Measurements from ENCODE around the gene SH2D3C. TPM values are rescaled to one million over a fixed set of nuclear protein-coding genes. Genes with fewer than 3 reads are reported as not detected.
A peak's percentile ranks its signal among the peaks of the same experiment; 100 is the strongest.

Gene SH2D3C
- total RNA-seq, 1 experiment from 2014 or later: not detected

DNA sequence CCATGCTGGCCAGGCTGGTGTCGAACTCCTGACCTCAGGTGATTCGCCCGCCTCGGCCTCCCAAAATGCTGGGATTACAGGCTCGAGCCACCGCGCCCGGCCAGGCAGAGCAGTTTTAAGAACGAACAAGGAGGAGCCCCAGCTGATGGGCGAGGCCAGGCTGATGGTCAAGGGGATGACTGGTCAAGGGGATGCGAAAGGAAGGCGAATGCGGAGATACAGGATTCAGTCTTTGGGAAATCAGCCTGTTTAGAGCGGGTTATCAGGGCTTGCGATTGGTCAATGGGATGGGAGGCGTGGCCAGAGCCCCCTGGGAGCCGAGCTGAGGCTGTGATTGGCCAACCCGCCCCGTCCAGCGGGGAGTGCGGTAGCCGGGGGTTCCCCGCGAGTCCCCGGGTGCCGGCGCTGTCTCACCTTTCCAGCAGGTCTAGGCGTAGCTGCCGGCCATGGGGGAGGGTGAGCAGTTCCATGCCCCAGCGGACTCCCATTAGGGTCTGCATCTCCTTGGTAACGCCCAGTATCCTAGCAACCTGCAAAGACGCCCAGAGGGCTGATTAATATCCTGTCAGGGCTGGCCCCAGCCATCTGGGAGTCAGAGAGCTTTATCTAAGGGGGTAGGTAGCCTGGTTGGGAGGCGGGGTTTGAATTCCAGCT lies 35.9 kb downstream of the SH2D3C start:
- ChIA-PET CTCF (interaction anchor here (0.9 to 1.3 kb wide), 3 partner anchors 41 to 178 kb away, joined by 3 to 6 read pairs (median 3); no protein-coding TSS in a partner anchor), POLR2A (interaction anchor here (2.7 to 3.8 kb wide), 2 partner anchors 27 to 61 kb away, joined by 20 to 50 read pairs; partner anchors contain the start of gene FPGS)
- TF ChIP-seq, protein P1, sequence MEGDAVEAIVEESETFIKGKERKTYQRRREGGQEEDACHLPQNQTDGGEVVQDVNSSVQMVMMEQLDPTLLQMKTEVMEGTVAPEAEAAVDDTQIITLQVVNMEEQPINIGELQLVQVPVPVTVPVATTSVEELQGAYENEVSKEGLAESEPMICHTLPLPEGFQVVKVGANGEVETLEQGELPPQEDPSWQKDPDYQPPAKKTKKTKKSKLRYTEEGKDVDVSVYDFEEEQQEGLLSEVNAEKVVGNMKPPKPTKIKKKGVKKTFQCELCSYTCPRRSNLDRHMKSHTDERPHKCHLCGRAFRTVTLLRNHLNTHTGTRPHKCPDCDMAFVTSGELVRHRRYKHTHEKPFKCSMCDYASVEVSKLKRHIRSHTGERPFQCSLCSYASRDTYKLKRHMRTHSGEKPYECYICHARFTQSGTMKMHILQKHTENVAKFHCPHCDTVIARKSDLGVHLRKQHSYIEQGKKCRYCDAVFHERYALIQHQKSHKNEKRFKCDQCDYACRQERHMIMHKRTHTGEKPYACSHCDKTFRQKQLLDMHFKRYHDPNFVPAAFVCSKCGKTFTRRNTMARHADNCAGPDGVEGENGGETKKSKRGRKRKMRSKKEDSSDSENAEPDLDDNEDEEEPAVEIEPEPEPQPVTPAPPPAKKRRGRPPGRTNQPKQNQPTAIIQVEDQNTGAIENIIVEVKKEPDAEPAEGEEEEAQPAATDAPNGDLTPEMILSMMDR (IDR thresholded peaks at IDR 0.05; ENCODE audit: unreplicated experiment): no peak
- H3K9me3 Mint-ChIP-seq (ENCODE audit: unreplicated experiment): no peaks in the 10 kb centered on the region
- peaks cover 9% of the 10 kb centered on the region for H3K27me3 Mint-ChIP-seq (ENCODE audit: insufficient read depth, unreplicated experiment)
- intact Hi-C loops (cut with micrococcal nuclease): no loop called here
- no peaks in the 10 kb centered on the region for H3K4me1 Mint-ChIP-seq (ENCODE audit: insufficient read depth, unreplicated experiment)
- H3K4me3 Mint-ChIP-seq (ENCODE audit: unreplicated experiment): no peak overlapping the region
- H3K36me3 Mint-ChIP-seq (ENCODE audit: insufficient read depth, unreplicated experiment): no peaks in the 10 kb centered on the region
- no peak for DNase-seq (ENCODE audit: unreplicated experiment)
- BruUV-seq (replicated peaks): no TSS peak
- H3K27ac Mint-ChIP-seq (ENCODE audit: low read depth, unreplicated experiment): no peak overlapping the region

DNA sequence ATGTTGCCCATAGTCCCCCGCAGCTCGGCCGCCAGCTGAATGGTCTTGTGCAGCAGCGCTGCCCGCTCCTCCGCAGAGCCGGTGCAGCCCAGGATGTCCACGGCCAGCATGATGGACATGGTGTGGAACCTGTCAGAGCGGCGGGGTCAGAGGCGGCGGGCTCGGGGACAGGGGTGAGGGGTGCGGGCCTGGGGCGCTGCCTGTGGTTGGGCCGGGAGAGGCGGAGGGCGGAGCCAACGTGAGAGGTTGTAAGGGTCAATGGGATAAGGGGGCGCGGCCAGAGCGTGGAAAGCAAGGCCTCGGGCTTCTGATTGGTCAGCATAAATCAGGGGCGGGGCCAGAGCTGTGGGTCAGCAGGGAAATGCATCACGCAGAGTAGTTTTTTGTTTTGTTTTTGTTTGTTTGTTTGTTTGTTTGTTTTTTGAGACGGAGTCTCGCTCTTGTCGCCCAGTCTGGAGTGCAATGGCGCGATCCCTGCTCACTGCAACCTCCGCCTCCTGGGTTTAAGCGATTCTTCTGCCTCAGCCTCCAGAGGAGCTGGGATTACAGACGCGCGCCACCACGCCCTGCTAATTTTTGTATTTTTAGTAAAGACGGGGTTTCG lies 36.5 kb downstream of the SH2D3C start:
- Mint-ChIP-seq H3K27ac (ENCODE audit: low read depth, unreplicated experiment) (no peak overlapping the region), H3K4me1 (ENCODE audit: insufficient read depth, unreplicated experiment) (no peaks in the 10 kb centered on the region), H3K9me3 (ENCODE audit: unreplicated experiment) (no peaks in the 10 kb centered on the region), H3K27me3 (ENCODE audit: insufficient read depth, unreplicated experiment) (peaks cover 3% of the 10 kb centered on the region), H3K4me3 (ENCODE audit: unreplicated experiment) (no peak overlapping the region), H3K36me3 (ENCODE audit: insufficient read depth, unreplicated experiment) (no peaks in the 10 kb centered on the region)
- BruUV-seq (replicated peaks): no TSS peak
- ChIA-PET CTCF (interaction anchor here (0.9 to 1.3 kb wide), 3 partner anchors 42 to 179 kb away, joined by 3 to 6 read pairs (median 3); partner anchors contain the start of gene CDK9), POLR2A (interaction anchor here (0.5 to 3.8 kb wide), 4 partner anchors 28 to 61 kb away, joined by 4 to 50 read pairs (median 13); partner anchors contain the start of gene FPGS)
- intact Hi-C loops (cut with micrococcal nuclease): no loop called here
- TF ChIP-seq, protein P1 (IDR thresholded peaks at IDR 0.05; ENCODE audit: unreplicated experiment): no peak
- DNase-seq (ENCODE audit: unreplicated experiment): no peak

DNA sequence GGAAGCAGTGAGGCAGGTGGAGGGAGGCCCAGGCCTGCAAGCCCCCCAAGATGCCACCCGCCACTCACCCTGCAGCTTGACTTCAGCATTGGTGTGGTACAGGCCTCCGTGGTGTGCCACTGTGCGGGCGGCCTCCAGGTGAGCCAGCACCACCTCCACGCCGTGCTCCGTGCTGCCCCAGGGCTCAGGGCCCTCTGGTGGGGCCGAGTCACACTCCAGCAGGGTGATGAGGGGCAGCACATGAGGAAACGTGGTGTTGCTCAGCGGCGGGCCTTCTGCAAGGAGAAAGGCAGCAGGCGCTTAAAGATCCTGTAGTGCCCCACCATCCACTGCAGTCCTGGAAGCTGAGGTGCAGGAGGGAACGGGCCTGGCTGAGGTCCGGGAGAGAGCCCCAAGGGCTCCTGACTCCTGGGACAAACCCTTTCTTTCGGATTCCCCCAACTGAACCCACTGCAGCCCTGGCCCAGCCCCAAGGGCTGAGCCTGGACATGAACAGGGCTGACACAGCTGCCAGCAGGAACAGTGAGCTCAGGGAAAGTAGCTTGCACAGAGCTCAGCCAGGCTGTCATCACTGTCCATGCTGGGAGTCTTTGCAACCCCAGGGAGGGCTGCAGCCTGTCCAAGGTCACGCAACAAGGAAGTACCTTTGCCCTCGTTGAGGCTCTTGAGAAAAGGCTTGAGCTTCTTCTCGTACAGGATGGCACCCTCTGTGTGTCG lies 38.7 kb downstream of the SH2D3C start:
- intact Hi-C loops (cut with micrococcal nuclease): loop anchor here (1.0 kb wide), 2 partner anchors 46 to 180 kb away; no protein-coding TSS in a partner anchor
- ChIA-PET CTCF (interaction anchor here (0.8 to 3.2 kb wide), 10 partner anchors 11 to 189 kb away, joined by 3 to 14 read pairs (median 4); partner anchors contain the start of gene CDK9), POLR2A (interaction anchor here (0.6 to 3.8 kb wide), 22 partner anchors 12 to 181 kb away, joined by 3 to 50 read pairs (median 5); partner anchors contain the start of genes CDK9, FPGS, PTRH1 and ST6GALNAC4)
- BruUV-seq (replicated peaks): no TSS peak
- H3K36me3 Mint-ChIP-seq (ENCODE audit: insufficient read depth, unreplicated experiment): no peaks in the 10 kb centered on the region
- no peaks in the 10 kb centered on the region for H3K27me3 Mint-ChIP-seq (ENCODE audit: insufficient read depth, unreplicated experiment)
- H3K4me3 Mint-ChIP-seq (ENCODE audit: unreplicated experiment): peak overlapping the region; percentile 33
- TF ChIP-seq, protein P1 (IDR thresholded peaks at IDR 0.05; ENCODE audit: unreplicated experiment): no peak
- H3K9me3 Mint-ChIP-seq (ENCODE audit: unreplicated experiment): no peaks in the 10 kb centered on the region
- peak; percentile 38 for DNase-seq (ENCODE audit: unreplicated experiment)
- no peak overlapping the region for H3K27ac Mint-ChIP-seq (ENCODE audit: low read depth, unreplicated experiment)
- no peaks in the 10 kb centered on the region for H3K4me1 Mint-ChIP-seq (ENCODE audit: insufficient read depth, unreplicated experiment)
